Ascending aorta (tissue), 2 donors: Measurements from ENCODE around the gene C16orf92. TPM values are rescaled to one million over a fixed set of nuclear protein-coding genes. Genes with fewer than 3 reads are reported as not detected.
A peak's percentile ranks its signal among the peaks of the same experiment; 100 is the strongest.

Source experiments
- DNase-seq, 2 donors: peaks; one replicate each; pipeline ENCODE4 v3.0.0-alpha.2; 2019; ENCODE audit warnings: low spot score in 2 of 2
- H3K27ac ChIP-seq, 2 donors: fragments of 200-600 bp; sonication (generic); one replicate each; pipeline ENCODE4 v1.5.1; 2016 to 2017; ENCODE audit warnings: mild to moderate bottlenecking in 1 of 2
- H3K27me3 ChIP-seq: fragments of 200-600 bp; sonication (generic); one replicate; pipeline ENCODE4 v1.5.1; 2017
- H3K36me3 ChIP-seq, 2 donors: fragments of 200-600 bp; sonication (generic); one replicate each; pipeline ENCODE4 v1.5.1; 2016
- H3K4me1 ChIP-seq, 2 donors: fragments of 200-600 bp; sonication (generic); one replicate each; pipeline ENCODE4 v1.5.1; 2016 to 2017; ENCODE audit warnings: mild to moderate bottlenecking in 1 of 2
- H3K4me3 ChIP-seq, 2 donors: fragments of 200-600 bp; sonication (generic); one replicate each; pipeline ENCODE4 v1.5.1; 2016 to 2017; ENCODE audit warnings: mild to moderate bottlenecking in 1 of 2
- H3K9me3 ChIP-seq, 2 donors: fragments of 200-600 bp; sonication (generic); one replicate each; pipeline ENCODE4 v1.5.1; 2016
- CTCF ChIP-seq, 3 experiments: fragments of 200-600 bp in 2 of 3; fragments of 450-650 bp in 1 of 3; sonication (generic) in 2 of 3; IDR thresholded peaks; one replicate each; pipeline ENCODE4 v1.5.1; 2016 to 2019; ENCODE audit warnings: antibody characterized with exemption in 3 of 3, mild to moderate bottlenecking in 1 of 3, moderate library complexity in 1 of 3
- intact Hi-C: fragments of 100-400 bp; cut with DNase I; formaldehyde crosslinking; loops from one replicate; pipeline ENCODE4 v1.15.1; 2023
- total RNA-seq: library from RNA; depleted of rRNA; stranded (reverse); fragments of >200 nt; gene quantifications from one replicate; pipeline ENCODE4 v1.1.0, GENCODE V29; 2016

The C16orf92 gene
- total RNA-seq, 1 donor from 2014 or later = not detected

- Histone ChIP-seq H3K4me1 (peaks cover 12 to 24% of the 10 kb centered on the region in 2 donors), H3K27ac (peak overlapping the region in 1 of 2 donors; percentile 55), H3K36me3 (peaks cover 37 to 47% of the 10 kb centered on the region in 2 donors), H3K27me3 (no peaks in the 10 kb centered on the region), H3K4me3 (no peak overlapping the region), H3K9me3 (no peaks in the 10 kb centered on the region)
- intact Hi-C loops = no loop called here
- no peak for DNase-seq
- TF ChIP-seq CTCF (IDR thresholded peaks at IDR 0.05) = no peak
Measured at GRCh38 chr16:29977063-29977825, 45.8 kb upstream of the C16orf92 start.

GRCh38 chr16:29978081-29978480 lies 44.9 kb upstream of the C16orf92 start:
- TF ChIP-seq CTCF (IDR thresholded peaks at IDR 0.05) = no peak
- intact Hi-C loops = no loop called here
- no peaks in the 10 kb centered on the region for H3K27me3 ChIP-seq
- H3K9me3 ChIP-seq = no peaks in the 10 kb centered on the region
- DNase-seq = no peak
- H3K27ac ChIP-seq = peak overlapping the region in 1 of 2 donors; percentile 55
- H3K4me3 ChIP-seq = no peak overlapping the region
- peaks cover 12 to 22% of the 10 kb centered on the region in 2 donors for H3K4me1 ChIP-seq
- peaks cover 45 to 55% of the 10 kb centered on the region in 2 donors for H3K36me3 ChIP-seq

GRCh38 chr16:29978564-29979270 lies 44.3 kb upstream of the C16orf92 start:
- Histone ChIP-seq H3K4me3 (no peak overlapping the region), H3K36me3 (peaks cover 51 to 61% of the 10 kb centered on the region in 2 donors), H3K27ac (no peak overlapping the region), H3K4me1 (peaks cover 12 to 21% of the 10 kb centered on the region in 2 donors), H3K9me3 (no peaks in the 10 kb centered on the region), H3K27me3 (no peaks in the 10 kb centered on the region)
- intact Hi-C loops = no loop called here
- no peak for DNase-seq
- no peak for TF ChIP-seq CTCF (IDR thresholded peaks at IDR 0.05)

GRCh38 chr16:29982560-29983419 lies 40.2 kb upstream of the C16orf92 start:
- H3K4me3 ChIP-seq = no peak overlapping the region
- H3K36me3 ChIP-seq = peaks cover 88 to 100% of the 10 kb centered on the region in 2 donors
- no peak for DNase-seq
- intact Hi-C loops = no loop called here
- no peak overlapping the region for H3K27ac ChIP-seq
- no peaks in the 10 kb centered on the region for H3K27me3 ChIP-seq
- no peaks in the 10 kb centered on the region for H3K9me3 ChIP-seq
- TF ChIP-seq CTCF (IDR thresholded peaks at IDR 0.05) = no peak
- no peaks in the 10 kb centered on the region for H3K4me1 ChIP-seq

- DNase-seq = no peak
- TF ChIP-seq CTCF (IDR thresholded peaks at IDR 0.05) = no peak
- H3K36me3 ChIP-seq = peaks cover 91 to 100% of the 10 kb centered on the region in 2 donors
- H3K27ac ChIP-seq = no peak overlapping the region
- H3K4me1 ChIP-seq = no peaks in the 10 kb centered on the region
- no peaks in the 10 kb centered on the region for H3K27me3 ChIP-seq
- intact Hi-C loops = no loop called here
- no peak overlapping the region for H3K4me3 ChIP-seq
- no peaks in the 10 kb centered on the region for H3K9me3 ChIP-seq
Measured at GRCh38 chr16:29983420-29984136, 39.4 kb upstream of the C16orf92 start.
